PC-9 (cell line): ENCODE measurements around the gene ADISSP. TPM values are rescaled to one million over a fixed set of nuclear protein-coding genes. Genes with fewer than 3 reads are reported as not detected.

Experiments
- BruUV-seq: library from RNA; stranded (reverse); fragments of 400-500 nt; replicated peaks from 2 replicates; lab custom pipeline; 2021; lab: Mats Ljungman, UMichigan
- CTCF ChIA-PET: fragments of 300-600 bp; sonication (Branson Sonifier 250); formaldehyde crosslinking; loops from one replicate; lab custom pipeline; 2022; ENCODE audit warnings: antibody characterized with exemption; lab: Charles Lee
- POLR2A ChIA-PET: fragments of 300-600 bp; sonication (Branson Sonifier 250); formaldehyde crosslinking; loops from one replicate; lab custom pipeline; 2022; ENCODE audit warnings: antibody characterized with exemption; ENCODE audit not compliant: unreplicated experiment; lab: Charles Lee
- DNase-seq, 2 experiments: peaks; one replicate each; pipeline versions ENCODE4 v3.0.0 to v3.0.0-alpha.2; 2015 to 2022; ENCODE audit warnings: mixed read lengths in 1 of 2
- H2AFZ ChIP-seq: fragments of 200-600 bp; sonication (generic); 2 replicates; pipeline ENCODE4 v1.8.1; 2017; ENCODE audit warnings: antibody characterized with exemption
- H3F3A ChIP-seq: fragments of 200-600 bp; sonication (generic); 2 replicates; pipeline ENCODE4 v1.8.1; 2017; ENCODE audit warnings: antibody characterized with exemption, mild to moderate bottlenecking, low read depth; ENCODE audit not compliant: insufficient read depth
- H3K27ac ChIP-seq: fragments of 200-600 bp; sonication (generic); 2 replicates; pipeline ENCODE4 v1.6.1; 2016; ENCODE audit warnings: mixed run types
- H3K27me3 ChIP-seq: fragments of 200-600 bp; sonication (generic); 2 replicates; pipeline ENCODE4 v1.6.1; 2016; ENCODE audit warnings: low read depth, mixed run types; ENCODE audit not compliant: insufficient read depth
- H3K36me3 ChIP-seq: fragments of 200-600 bp; sonication (generic); 2 replicates; pipeline ENCODE4 v1.6.1; 2016; ENCODE audit warnings: low read depth, mixed run types
- H3K4me1 ChIP-seq: fragments of 200-600 bp; sonication (generic); replicated peaks from 2 replicates; pipeline ENCODE4 v1.6.1; 2016; ENCODE audit warnings: mixed run types; ENCODE audit not compliant: insufficient read depth
- H3K4me2 ChIP-seq: fragments of 200-600 bp; sonication (generic); 2 replicates; pipeline ENCODE4 v1.6.1; 2017; ENCODE audit warnings: mixed run types
- H3K4me3 ChIP-seq: fragments of 200-600 bp; sonication (generic); 2 replicates; pipeline ENCODE4 v1.6.1; 2016; ENCODE audit warnings: mixed run types
- H3K79me2 ChIP-seq: fragments of 200-600 bp; sonication (generic); 2 replicates; pipeline ENCODE4 v1.6.1; 2017; ENCODE audit warnings: low read depth, mixed run types
- H3K9me2 ChIP-seq: fragments of 200-600 bp; sonication (generic); 2 replicates; pipeline ENCODE4 v1.8.1; 2017; ENCODE audit warnings: mild to moderate bottlenecking; ENCODE audit not compliant: insufficient read depth
- H3K9me3 ChIP-seq: fragments of 200-600 bp; sonication (generic); 2 replicates; pipeline ENCODE4 v1.8.1; 2016; ENCODE audit warnings: low read depth; ENCODE audit not compliant: insufficient read depth
- H4K20me1 ChIP-seq: fragments of 200-600 bp; sonication (generic); 2 replicates; pipeline ENCODE4 v1.8.1; 2017; ENCODE audit not compliant: insufficient read depth
- EZH2 ChIP-seq: fragments of 200-600 bp; sonication (generic); IDR thresholded peaks from 2 replicates; pipeline ENCODE4 v1.8.0; 2017; ENCODE audit warnings: antibody characterized with exemption, low read depth
- intact Hi-C: fragments of 100-400 bp; cut with micrococcal nuclease; formaldehyde crosslinking; loops from one replicate; pipeline ENCODE4 v1.10.0; 2022; ENCODE audit not compliant: unreplicated experiment
- total RNA-seq: library from RNA; stranded (reverse); gene quantifications from 2 replicates; pipeline ENCODE4 v1.2.3, GENCODE V29; 2021
- TF ChIP-seq, protein P1 (sequence below): fragments of 200-600 bp; sonication (generic); conservative IDR thresholded peaks from 2 replicates; pipeline ENCODE4 v1.6.1; 2017; ENCODE audit warnings: mixed run types, antibody characterized with exemption, mild to moderate bottlenecking, moderate library complexity

Gene ADISSP
- total RNA-seq, 1 experiment from 2014 or later = 86.9 TPM

DNA sequence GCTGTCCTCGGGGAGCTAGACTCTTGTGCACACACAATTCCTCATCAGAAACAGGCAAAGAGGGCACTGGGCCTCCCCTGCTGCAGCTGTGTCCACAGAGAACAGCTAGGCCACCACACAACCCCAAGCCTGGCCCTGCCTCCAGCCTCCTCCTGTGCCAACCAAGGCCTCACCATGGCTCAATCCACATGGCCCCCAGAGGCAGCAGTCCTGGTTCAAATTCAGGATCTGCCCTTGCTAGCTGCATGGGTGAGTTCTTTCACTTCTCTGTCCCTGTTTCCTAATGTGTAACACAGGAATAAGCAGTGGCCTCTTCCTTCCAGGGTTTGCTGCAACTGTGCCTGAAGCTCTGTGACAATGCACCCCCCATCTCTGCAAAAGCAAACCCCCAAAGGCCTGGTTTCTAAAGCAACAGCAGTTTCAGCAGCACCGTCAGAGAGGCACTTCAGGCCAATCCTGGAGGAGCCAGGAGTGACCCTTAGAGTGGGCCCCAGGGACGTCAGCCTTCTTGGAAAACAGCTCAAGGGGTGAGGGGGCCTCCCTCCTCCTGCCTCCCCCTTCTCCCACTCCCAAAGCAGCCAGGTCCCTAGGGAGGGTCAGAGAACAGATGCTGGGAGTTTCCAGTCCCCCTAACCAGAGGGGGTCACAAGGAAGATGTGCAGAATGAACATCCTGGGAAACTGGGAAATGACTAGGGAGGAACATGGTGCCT is 2.2 kb downstream of the ADISSP start:
- no peak for DNase-seq
- CTCF ChIA-PET = interaction anchor here (0.5 to 2.3 kb wide), 3 partner anchors 14 to 1770 kb away, joined by 4 to 8 read pairs (median 5); no protein-coding TSS in a partner anchor
- no peak overlapping the region for H3K27ac ChIP-seq
- no peaks in the 10 kb centered on the region for H3K9me3 ChIP-seq
- H4K20me1 ChIP-seq = no peaks in the 10 kb centered on the region; the same call in none of the 2 replicates
- peaks cover 25% of the 10 kb centered on the region for H3K4me1 ChIP-seq
- peaks cover 16% of the 10 kb centered on the region for H3K79me2 ChIP-seq
- no peak overlapping the region for H3K4me3 ChIP-seq
- BruUV-seq = no TSS peak
- H3F3A ChIP-seq = peaks cover 22% of the 10 kb centered on the region
- no peaks in the 10 kb centered on the region for H3K36me3 ChIP-seq
- H3K9me2 ChIP-seq = no peaks in the 10 kb centered on the region
- no peak overlapping the region for H2AFZ ChIP-seq
- TF ChIP-seq EZH2 = no peak
- TF ChIP-seq, protein P1, sequence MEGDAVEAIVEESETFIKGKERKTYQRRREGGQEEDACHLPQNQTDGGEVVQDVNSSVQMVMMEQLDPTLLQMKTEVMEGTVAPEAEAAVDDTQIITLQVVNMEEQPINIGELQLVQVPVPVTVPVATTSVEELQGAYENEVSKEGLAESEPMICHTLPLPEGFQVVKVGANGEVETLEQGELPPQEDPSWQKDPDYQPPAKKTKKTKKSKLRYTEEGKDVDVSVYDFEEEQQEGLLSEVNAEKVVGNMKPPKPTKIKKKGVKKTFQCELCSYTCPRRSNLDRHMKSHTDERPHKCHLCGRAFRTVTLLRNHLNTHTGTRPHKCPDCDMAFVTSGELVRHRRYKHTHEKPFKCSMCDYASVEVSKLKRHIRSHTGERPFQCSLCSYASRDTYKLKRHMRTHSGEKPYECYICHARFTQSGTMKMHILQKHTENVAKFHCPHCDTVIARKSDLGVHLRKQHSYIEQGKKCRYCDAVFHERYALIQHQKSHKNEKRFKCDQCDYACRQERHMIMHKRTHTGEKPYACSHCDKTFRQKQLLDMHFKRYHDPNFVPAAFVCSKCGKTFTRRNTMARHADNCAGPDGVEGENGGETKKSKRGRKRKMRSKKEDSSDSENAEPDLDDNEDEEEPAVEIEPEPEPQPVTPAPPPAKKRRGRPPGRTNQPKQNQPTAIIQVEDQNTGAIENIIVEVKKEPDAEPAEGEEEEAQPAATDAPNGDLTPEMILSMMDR = no peak
- intact Hi-C loops = no loop called here
- no peaks in the 10 kb centered on the region for H3K27me3 ChIP-seq
- H3K4me2 ChIP-seq = no peak overlapping the region
- POLR2A ChIA-PET = no interaction called here

DNA sequence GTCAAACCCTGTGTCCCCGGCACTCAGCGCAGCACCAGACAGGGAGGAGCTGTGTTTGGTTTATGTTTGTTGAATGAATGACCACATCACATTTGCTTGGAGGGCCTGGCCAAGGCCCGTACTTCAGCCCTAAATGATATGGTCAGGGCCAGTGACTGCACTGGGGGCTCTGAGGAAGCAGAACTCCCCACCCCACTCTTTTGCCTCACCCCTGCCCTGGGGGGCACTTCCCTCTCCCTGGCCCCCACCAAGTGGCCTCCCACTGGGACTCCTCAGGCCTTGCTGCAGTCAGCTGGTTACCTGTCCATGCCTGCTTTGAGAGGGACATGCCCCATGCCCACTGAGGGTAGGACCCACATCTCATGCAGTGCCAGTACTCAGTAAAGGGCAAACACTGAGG is 2.9 kb downstream of the ADISSP start:
- Histone ChIP-seq H3F3A (peaks cover 17% of the 10 kb centered on the region), H3K27me3 (no peaks in the 10 kb centered on the region), H3K4me2 (no peak overlapping the region), H3K9me2 (no peaks in the 10 kb centered on the region), H3K9me3 (no peaks in the 10 kb centered on the region), H3K27ac (no peak overlapping the region), H2AFZ (no peak overlapping the region), H3K79me2 (peaks cover 16% of the 10 kb centered on the region), H4K20me1 (no peaks in the 10 kb centered on the region; the same call in none of the 2 replicates), H3K4me1 (peaks cover 22% of the 10 kb centered on the region), H3K36me3 (no peaks in the 10 kb centered on the region), H3K4me3 (no peak overlapping the region)
- CTCF ChIA-PET = no interaction called here
- DNase-seq = peak in 1 of 2 experiments; percentile 32
- TF ChIP-seq EZH2 = no peak
- TF ChIP-seq, protein P1 = no peak
- intact Hi-C loops = no loop called here
- BruUV-seq = no TSS peak
- POLR2A ChIA-PET = no interaction called here

DNA sequence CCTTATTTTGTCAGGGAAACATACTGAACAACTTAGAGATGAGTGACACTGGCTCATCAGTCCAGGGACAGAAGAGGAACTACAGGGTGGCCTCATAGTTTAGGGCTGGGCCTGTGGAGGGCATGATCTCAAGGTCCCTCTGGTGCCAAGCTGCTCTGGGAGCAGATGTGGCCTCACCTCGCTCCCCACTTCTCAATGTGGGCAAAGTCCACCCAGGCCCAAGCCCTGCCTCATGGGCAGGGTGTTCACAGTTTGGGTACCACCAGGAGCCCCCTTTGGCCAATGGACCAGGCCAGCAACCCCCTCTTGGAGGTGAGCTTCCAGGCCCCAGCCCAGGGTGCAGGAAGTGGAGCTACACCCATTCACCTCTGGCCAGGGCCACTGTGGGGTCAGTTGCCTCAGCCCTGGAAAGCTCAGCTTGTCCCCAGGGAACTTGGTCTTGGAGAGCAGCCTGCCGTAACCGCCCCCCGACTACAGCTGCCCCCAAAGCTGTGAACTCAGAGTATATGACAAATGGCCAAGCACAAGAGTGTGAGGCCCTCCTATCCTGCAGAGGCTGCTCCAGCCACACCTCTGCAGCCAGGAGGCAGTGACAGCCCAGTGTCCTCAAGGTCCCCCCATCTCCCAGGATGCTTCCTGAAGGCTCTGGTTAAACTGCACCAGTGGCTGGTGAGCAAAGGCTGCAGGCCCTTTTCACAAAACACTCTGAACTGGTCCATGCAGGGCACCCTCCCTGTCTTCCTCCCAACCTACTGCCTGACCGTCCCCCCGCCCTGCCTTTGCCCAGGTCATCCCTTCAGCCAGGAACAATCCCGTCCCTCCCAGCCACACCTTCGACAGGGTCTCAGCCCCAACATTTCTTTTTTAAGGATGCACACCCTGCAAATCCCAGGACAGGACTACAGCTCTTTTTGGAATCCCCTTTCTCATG is 3.6 kb downstream of the ADISSP start:
- no peak for TF ChIP-seq EZH2
- TF ChIP-seq, protein P1 = no peak
- Histone ChIP-seq H3K27me3 (no peaks in the 10 kb centered on the region), H3K27ac (no peak overlapping the region), H3K4me3 (no peak overlapping the region), H3K79me2 (peaks cover 16% of the 10 kb centered on the region), H3K9me3 (no peaks in the 10 kb centered on the region), H3F3A (peaks cover 10% of the 10 kb centered on the region), H3K4me2 (no peak overlapping the region), H3K36me3 (no peaks in the 10 kb centered on the region), H2AFZ (no peak overlapping the region), H4K20me1 (no peaks in the 10 kb centered on the region; the same call in none of the 2 replicates), H3K9me2 (no peaks in the 10 kb centered on the region), H3K4me1 (peaks cover 15% of the 10 kb centered on the region)
- intact Hi-C loops = no loop called here
- ChIA-PET CTCF (interaction anchor here (0.6 kb wide), 1 partner anchor 14 kb away, joined by 4 read pairs; no protein-coding TSS in a partner anchor), POLR2A (no interaction called here)
- no TSS peak for BruUV-seq
- peak in 1 of 2 experiments; percentile 27 for DNase-seq
